DMS53 (cell line): ENCODE results near the gene CD274.
"Not testable (repeated sequence)": the region's sequence is repeated elsewhere in the genome, so short reads cannot be mapped to it uniquely, and the experiment has no call there.

Experiments
- DNase-seq: peaks from one replicate; lab custom pipeline; 2025; lab: John Stamatoyannopoulos, UW

Gene CD274

GRCh38 chr9:5438301-5439162, 11.8 kb upstream of the CD274 start:
- DNase-seq: peak; percentile 58

GRCh38 chr9:5440426-5440825, 9.9 kb upstream of the CD274 start:
- DNase-seq: no peak

GRCh38 chr9:5441043-5441442, 9.3 kb upstream of the CD274 start:
- peak; percentile 4 for DNase-seq

GRCh38 chr9:5442400-5443011, 7.8 kb upstream of the CD274 start:
- peak; percentile 82 for DNase-seq

- DNase-seq: no peak
Observed at GRCh38 chr9:5443850-5444249, 6.5 kb upstream of the CD274 start.

GRCh38 chr9:5445096-5445495, 5.2 kb upstream of the CD274 start:
- not testable (repeated sequence) for DNase-seq

GRCh38 chr9:5445886-5446285, 4.5 kb upstream of the CD274 start:
- DNase-seq: no peak

- no peak for DNase-seq
Observed at GRCh38 chr9:5446451-5447236, 3.7 kb upstream of the CD274 start.

- DNase-seq: no peak
Observed at GRCh38 chr9:5447337-5447736, 3.0 kb upstream of the CD274 start.

- DNase-seq: no peak
Observed at GRCh38 chr9:5448016-5448415, 2.3 kb upstream of the CD274 start.

- DNase-seq: no peak
Observed at GRCh38 chr9:5448461-5449435, 1.6 kb upstream of the CD274 start.

GRCh38 chr9:5449521-5450358, 602 bp upstream of the CD274 start:
- DNase-seq: no peak

- DNase-seq: no peak
Observed at GRCh38 chr9:5452286-5452609, 1.9 kb downstream of the CD274 start.

GRCh38 chr9:5453004-5453403, 2.7 kb downstream of the CD274 start:
- DNase-seq: no peak

- no peak for DNase-seq
Observed at GRCh38 chr9:5453673-5454072, 3.3 kb downstream of the CD274 start.

- DNase-seq: peak; percentile 43
Observed at GRCh38 chr9:5455181-5455580, 4.8 kb downstream of the CD274 start.

- DNase-seq: peak; percentile 28
Observed at GRCh38 chr9:5459289-5459829, 9.0 kb downstream of the CD274 start.

- DNase-seq: no peak
Observed at GRCh38 chr9:5460157-5460556, 9.8 kb downstream of the CD274 start.

- DNase-seq: not testable (repeated sequence)
Observed at GRCh38 chr9:5464831-5465330, 14.5 kb downstream of the CD274 start.

- DNase-seq: no peak
Observed at GRCh38 chr9:5466005-5466404, 15.7 kb downstream of the CD274 start.
